HepG2 (cell line): ENCODE measurements around the gene UPF3A. TPM values are rescaled to one million over a fixed set of nuclear protein-coding genes. Genes with fewer than 3 reads are reported as not detected.

Source experiments
- BRCA1 ChIP-seq: sonication (generic); formaldehyde crosslinking; IDR thresholded peaks from 2 replicates; pipeline ENCODE4 v1.4.0; 2020; ENCODE audit warnings: missing genetic modification reagents
- FOXP1 ChIP-seq, 2 experiments: fragments of 450-650 bp in 1 of 2; IDR thresholded peaks; 2 replicates each; pipeline ENCODE4 v1.6.1; 2017 to 2018; ENCODE audit warnings: antibody characterized with exemption in 1 of 2
- GATA4 ChIP-seq: sonication (generic); IDR thresholded peaks from 2 replicates; pipeline ENCODE4 v1.6.1; 2016; ENCODE audit warnings: antibody characterized with exemption, low read depth, borderline replicate concordance
- HDAC2 ChIP-seq: sonication (generic); formaldehyde crosslinking; IDR thresholded peaks from 2 replicates; pipeline ENCODE4 v1.4.0; 2020; ENCODE audit warnings: missing genetic modification reagents
- HIVEP1 ChIP-seq: sonication (generic); formaldehyde crosslinking; IDR thresholded peaks from 2 replicates; pipeline ENCODE4 v1.4.0; 2020; ENCODE audit warnings: mild to moderate bottlenecking, missing genetic modification reagents
- HMG20B ChIP-seq: conservative IDR thresholded peaks from 2 replicates; pipeline ENCODE4 v1.6.1; 2016; ENCODE audit warnings: missing genetic modification reagents, missing compliant biosample characterization
- IRF2 ChIP-seq: IDR thresholded peaks from 2 replicates; pipeline ENCODE4 v1.6.1; 2018; ENCODE audit warnings: missing genetic modification reagents, missing compliant biosample characterization
- KDM3A ChIP-seq: IDR thresholded peaks from 2 replicates; pipeline ENCODE4 v1.6.1; 2018; ENCODE audit warnings: low read depth, missing compliant biosample characterization
- MXD4 ChIP-seq: IDR thresholded peaks from 2 replicates; pipeline ENCODE4 v1.6.1; 2016; ENCODE audit warnings: mild to moderate bottlenecking, missing biosample characterization, missing genetic modification reagents
- NPAS2 ChIP-seq: sonication (generic); formaldehyde crosslinking; IDR thresholded peaks from 2 replicates; pipeline ENCODE4 v1.8.0; 2022; ENCODE audit warnings: mild to moderate bottlenecking, missing genetic modification reagents, borderline replicate concordance
- SMARCC2 ChIP-seq: fragments of 450-650 bp; IDR thresholded peaks from 2 replicates; pipeline ENCODE4 v1.6.1; 2017; ENCODE audit warnings: antibody characterized with exemption, mild to moderate bottlenecking
- SP4 ChIP-seq: sonication (generic); formaldehyde crosslinking; IDR thresholded peaks from 2 replicates; pipeline ENCODE4 v1.8.1; 2023; ENCODE audit warnings: mild to moderate bottlenecking, missing genetic modification reagents
- TBX2 ChIP-seq: sonication (generic); formaldehyde crosslinking; IDR thresholded peaks from 2 replicates; pipeline ENCODE4 v1.5.0; 2020; ENCODE audit warnings: missing genetic modification reagents, mild to moderate bottlenecking, borderline replicate concordance
- ZFP36L2 ChIP-seq: sonication (generic); formaldehyde crosslinking; IDR thresholded peaks from 2 replicates; pipeline ENCODE4 v1.4.0; 2020; ENCODE audit warnings: missing genetic modification reagents
- ZNF790 ChIP-seq: sonication (generic); formaldehyde crosslinking; IDR thresholded peaks from 2 replicates; pipeline ENCODE4 v1.8.0; 2022; ENCODE audit warnings: missing genetic modification reagents, mild to moderate bottlenecking, borderline replicate concordance
- polyA plus RNA-seq, 8 experiments: library from polyadenylated mRNA; depleted of rRNA in 3 of 8; stranded (reverse) in 7 of 8; unstranded in 1 of 8; fragments of >200 nt; fragmentation: Illumina TruSeq in 4 of 8; extraction: Trizol in 4 of 8; gene quantifications; 2 replicates each; pipeline versions ENCODE4 v1.2.1 to v1.2.3, GENCODE V29; 2011 to 2016; ENCODE audit warnings: low read depth in 4 of 8, missing spikeins in 1 of 8, mixed read lengths in 1 of 8; ENCODE audit not compliant: insufficient read depth in 1 of 8
- total RNA-seq, 5 experiments: library from RNA; depleted of rRNA; stranded (reverse); fragments of >200 nt; fragmentation: Illumina TruSeq; extraction: Trizol; gene quantifications; 2 replicates each; pipeline ENCODE4 v1.2.3, GENCODE V29; 2016; ENCODE audit warnings: low read depth in 1 of 5
- TF ChIP-seq, protein P1 (sequence below): sonication (generic); formaldehyde crosslinking; IDR thresholded peaks from 2 replicates; pipeline ENCODE4 v1.8.0; 2022; ENCODE audit warnings: mild to moderate bottlenecking, missing genetic modification reagents, moderate library complexity
- TF ChIP-seq, protein P2 (sequence below): IDR thresholded peaks from 2 replicates; pipeline ENCODE4 v1.6.1; 2016; ENCODE audit warnings: mild to moderate bottlenecking
- TF ChIP-seq, protein P3 (sequence below): sonication (generic); formaldehyde crosslinking; IDR thresholded peaks from 2 replicates; pipeline ENCODE4 v1.5.0; 2020; ENCODE audit warnings: missing genetic modification reagents
- TF ChIP-seq, protein P4 (sequence below): sonication (generic); formaldehyde crosslinking; IDR thresholded peaks from 2 replicates; pipeline ENCODE4 v1.5.0; 2020; ENCODE audit warnings: missing genetic modification reagents, mild to moderate bottlenecking, borderline replicate concordance
- TF ChIP-seq, protein P5 (sequence below): sonication (generic); formaldehyde crosslinking; IDR thresholded peaks from 2 replicates; pipeline ENCODE4 v1.8.1; 2023; ENCODE audit warnings: mild to moderate bottlenecking, moderate library complexity, missing genetic modification reagents
- TF ChIP-seq, protein P6 (sequence below): sonication (generic); formaldehyde crosslinking; IDR thresholded peaks from 2 replicates; pipeline ENCODE4 v1.4.0; 2020; ENCODE audit warnings: mild to moderate bottlenecking, missing genetic modification reagents
- TF ChIP-seq, protein P7 (sequence below): sonication (generic); formaldehyde crosslinking; IDR thresholded peaks from 2 replicates; pipeline ENCODE4 v1.4.0; 2020; ENCODE audit warnings: missing genetic modification reagents

The UPF3A gene
- total and polyA plus RNA-seq, 2 of the 13 experiments (the other 11 are each of a cell fraction or from before 2014, with no cell fraction given) = 60.2 to 63.8 TPM

DNA sequence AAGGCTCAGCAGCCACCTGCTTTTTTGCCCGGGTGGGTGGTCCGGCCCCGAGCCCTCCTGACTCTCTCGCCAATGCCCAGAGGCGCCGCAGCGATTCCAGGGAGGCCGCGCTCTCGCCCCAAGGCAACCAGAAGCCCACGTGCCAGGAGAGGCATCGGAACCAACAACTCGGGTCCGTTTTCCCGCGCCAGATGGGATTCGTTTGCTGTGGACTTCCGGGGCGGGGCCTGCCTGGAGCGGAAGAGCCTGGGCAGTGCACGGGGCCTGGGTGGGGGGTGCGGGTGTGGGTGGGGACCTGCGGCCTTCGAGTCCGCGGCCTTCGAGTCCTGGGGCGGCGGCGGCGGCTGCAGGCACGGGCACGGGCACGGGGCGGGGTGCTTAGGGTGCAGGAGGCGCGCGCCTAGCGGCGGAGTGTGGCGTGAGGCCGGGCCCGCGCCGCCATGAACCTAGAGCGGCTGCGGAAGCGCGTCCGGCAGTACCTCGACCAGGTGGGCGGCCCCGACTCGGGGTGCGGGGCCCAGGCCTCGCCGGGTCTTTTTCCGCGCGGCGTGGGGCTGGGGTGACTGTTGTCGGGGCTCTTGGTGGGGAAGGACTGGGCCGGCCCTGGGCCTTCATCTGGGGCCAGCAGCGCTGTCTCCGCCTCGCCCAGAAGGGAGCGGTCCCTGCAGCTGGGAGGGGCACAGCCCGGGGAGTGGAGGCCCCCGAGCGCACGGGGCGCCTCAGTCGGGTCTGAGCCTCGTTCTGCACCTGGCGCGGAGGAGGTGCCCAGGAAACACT lies 46.6 kb upstream of the UPF3A start, which contains the start of gene CDC16 (continued):
- TF ChIP-seq, protein P1, sequence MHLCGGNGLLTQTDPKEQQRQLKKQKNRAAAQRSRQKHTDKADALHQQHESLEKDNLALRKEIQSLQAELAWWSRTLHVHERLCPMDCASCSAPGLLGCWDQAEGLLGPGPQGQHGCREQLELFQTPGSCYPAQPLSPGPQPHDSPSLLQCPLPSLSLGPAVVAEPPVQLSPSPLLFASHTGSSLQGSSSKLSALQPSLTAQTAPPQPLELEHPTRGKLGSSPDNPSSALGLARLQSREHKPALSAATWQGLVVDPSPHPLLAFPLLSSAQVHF (CRISPR knock-in tag) = peak; percentile 84; the same call in 1 of the 2 replicates
- peak; percentile 79 for TF ChIP-seq HIVEP1
- TF ChIP-seq SP4 (CRISPR knock-in tag) = peak; percentile 68; the same call in 1 of the 2 replicates
- TF ChIP-seq KDM3A (CRISPR knock-in tag) = peak; percentile 61; the same call in 1 of the 2 replicates
- TF ChIP-seq, protein P2, sequence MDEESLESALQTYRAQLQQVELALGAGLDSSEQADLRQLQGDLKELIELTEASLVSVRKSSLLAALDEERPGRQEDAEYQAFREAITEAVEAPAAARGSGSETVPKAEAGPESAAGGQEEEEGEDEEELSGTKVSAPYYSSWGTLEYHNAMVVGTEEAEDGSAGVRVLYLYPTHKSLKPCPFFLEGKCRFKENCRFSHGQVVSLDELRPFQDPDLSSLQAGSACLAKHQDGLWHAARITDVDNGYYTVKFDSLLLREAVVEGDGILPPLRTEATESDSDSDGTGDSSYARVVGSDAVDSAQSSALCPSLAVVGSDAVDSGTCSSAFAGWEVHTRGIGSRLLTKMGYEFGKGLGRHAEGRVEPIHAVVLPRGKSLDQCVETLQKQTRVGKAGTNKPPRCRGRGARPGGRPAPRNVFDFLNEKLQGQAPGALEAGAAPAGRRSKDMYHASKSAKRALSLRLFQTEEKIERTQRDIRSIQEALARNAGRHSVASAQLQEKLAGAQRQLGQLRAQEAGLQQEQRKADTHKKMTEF = peak; percentile 68
- peak; percentile 76 for TF ChIP-seq IRF2
- peak; percentile 48; the same call in 1 of the 2 replicates for TF ChIP-seq TBX2 (CRISPR knock-in tag)
- peak; percentile 90; the same call in 1 of the 2 replicates for TF ChIP-seq ZFP36L2
- TF ChIP-seq HDAC2 = peak; percentile 58; the same call in 1 of the 2 replicates
- TF ChIP-seq, protein P3, sequence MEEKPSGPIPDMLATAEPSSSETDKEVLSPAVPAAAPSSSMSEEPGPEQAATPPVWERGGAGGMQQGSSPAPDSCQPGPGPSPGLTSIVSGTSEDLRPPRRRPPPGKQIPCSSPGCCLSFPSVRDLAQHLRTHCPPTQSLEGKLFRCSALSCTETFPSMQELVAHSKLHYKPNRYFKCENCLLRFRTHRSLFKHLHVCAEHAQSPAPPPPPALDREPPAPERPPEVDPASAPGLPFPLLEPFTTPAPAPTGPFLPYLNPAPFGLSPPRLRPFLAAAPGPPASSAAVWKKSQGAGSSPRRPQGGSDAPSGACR = peak; percentile 65; the same call in 1 of the 2 replicates
- peak; percentile 58; the same call in 1 of the 2 replicates for TF ChIP-seq MXD4 (CRISPR knock-in tag)
- TF ChIP-seq BRCA1 = peak; percentile 80; the same call in 1 of the 2 replicates
- TF ChIP-seq, protein P4, sequence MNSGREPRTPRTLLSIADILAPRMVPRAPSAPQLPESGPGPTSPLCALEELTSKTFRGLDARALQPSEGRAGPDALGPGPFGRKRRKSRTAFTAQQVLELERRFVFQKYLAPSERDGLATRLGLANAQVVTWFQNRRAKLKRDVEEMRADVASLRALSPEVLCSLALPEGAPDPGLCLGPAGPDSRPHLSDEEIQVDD (CRISPR knock-in tag) = peak; percentile 85; the same call in 1 of the 2 replicates
- TF ChIP-seq, protein P5, sequence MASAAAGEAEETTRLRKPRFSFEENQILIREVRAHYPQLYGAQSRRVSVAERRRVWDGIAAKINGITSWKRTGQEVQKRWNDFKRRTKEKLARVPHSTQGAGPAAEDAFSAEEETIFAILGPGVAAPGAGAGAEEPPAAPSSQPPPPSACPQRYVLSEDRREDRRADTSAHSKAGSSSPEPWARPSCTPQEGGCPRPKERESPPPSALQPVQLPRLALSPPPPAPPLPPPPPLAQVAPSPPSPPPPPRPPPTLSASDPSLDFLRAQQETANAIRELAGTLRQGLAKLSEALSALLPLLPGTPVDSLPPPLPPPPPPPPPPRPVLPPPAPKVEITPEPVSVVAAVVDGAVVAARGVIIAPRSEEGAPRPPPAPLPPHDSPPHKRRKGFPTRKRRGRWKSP = peak; percentile 70
- no peak for TF ChIP-seq FOXP1 (IDR thresholded peaks at IDR 0.05)
- TF ChIP-seq FOXP1 (CRISPR knock-in tag; IDR thresholded peaks at IDR 0.05) = no peak
- TF ChIP-seq GATA4 = no peak; the same call in 1 of the 2 replicates
- peak; percentile 97 for TF ChIP-seq ZNF790 (CRISPR knock-in tag)
- TF ChIP-seq HMG20B (CRISPR knock-in tag) = peak; percentile 60
- TF ChIP-seq NPAS2 = no peak
- TF ChIP-seq SMARCC2 = no peak
- TF ChIP-seq, protein P6, sequence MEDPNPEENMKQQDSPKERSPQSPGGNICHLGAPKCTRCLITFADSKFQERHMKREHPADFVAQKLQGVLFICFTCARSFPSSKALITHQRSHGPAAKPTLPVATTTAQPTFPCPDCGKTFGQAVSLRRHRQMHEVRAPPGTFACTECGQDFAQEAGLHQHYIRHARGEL = peak; percentile 80; the same call in 1 of the 2 replicates
- TF ChIP-seq, protein P7, sequence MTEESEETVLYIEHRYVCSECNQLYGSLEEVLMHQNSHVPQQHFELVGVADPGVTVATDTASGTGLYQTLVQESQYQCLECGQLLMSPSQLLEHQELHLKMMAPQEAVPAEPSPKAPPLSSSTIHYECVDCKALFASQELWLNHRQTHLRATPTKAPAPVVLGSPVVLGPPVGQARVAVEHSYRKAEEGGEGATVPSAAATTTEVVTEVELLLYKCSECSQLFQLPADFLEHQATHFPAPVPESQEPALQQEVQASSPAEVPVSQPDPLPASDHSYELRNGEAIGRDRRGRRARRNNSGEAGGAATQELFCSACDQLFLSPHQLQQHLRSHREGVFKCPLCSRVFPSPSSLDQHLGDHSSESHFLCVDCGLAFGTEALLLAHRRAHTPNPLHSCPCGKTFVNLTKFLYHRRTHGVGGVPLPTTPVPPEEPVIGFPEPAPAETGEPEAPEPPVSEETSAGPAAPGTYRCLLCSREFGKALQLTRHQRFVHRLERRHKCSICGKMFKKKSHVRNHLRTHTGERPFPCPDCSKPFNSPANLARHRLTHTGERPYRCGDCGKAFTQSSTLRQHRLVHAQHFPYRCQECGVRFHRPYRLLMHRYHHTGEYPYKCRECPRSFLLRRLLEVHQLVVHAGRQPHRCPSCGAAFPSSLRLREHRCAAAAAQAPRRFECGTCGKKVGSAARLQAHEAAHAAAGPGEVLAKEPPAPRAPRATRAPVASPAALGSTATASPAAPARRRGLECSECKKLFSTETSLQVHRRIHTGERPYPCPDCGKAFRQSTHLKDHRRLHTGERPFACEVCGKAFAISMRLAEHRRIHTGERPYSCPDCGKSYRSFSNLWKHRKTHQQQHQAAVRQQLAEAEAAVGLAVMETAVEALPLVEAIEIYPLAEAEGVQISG (CRISPR knock-in tag) = peak; percentile 92
